AG04449 (cell line): ENCODE results near the gene PAPSS1.
"Not testable (repeated sequence)": the region's sequence is repeated elsewhere in the genome, so short reads cannot be mapped to it uniquely, and the experiment has no call there.

Source experiments
- CTCF ChIA-PET: fragments of 350-600 bp; formaldehyde crosslinking; extraction: SDS; loops from one replicate; lab custom pipeline; 2021; ENCODE audit warnings: antibody characterized with exemption; lab: Yijun Ruan, JAX
- POLR2A ChIA-PET: fragments of 400-600, 350-600 bp; formaldehyde crosslinking; extraction: SDS; loops from one replicate; lab custom pipeline; 2020; ENCODE audit warnings: antibody characterized with exemption, inconsistent platforms; lab: Yijun Ruan, JAX
- DNase-seq: peaks from one replicate; pipeline ENCODE4 v3.0.0-alpha.2; 2010; ENCODE audit warnings: low read depth, low spot score
- H3K4me3 ChIP-seq: 2 replicates; pipeline ENCODE4 v1.5.1; 2011; ENCODE audit warnings: low read depth, mild to moderate bottlenecking, control low read depth, low read length
- CTCF ChIP-seq: IDR thresholded peaks from one replicate; pipeline ENCODE4 v1.5.1; 2011; ENCODE audit warnings: mild to moderate bottlenecking, moderate library complexity, low read length, control low read depth, inconsistent platforms; ENCODE audit not compliant: insufficient read depth; ENCODE audit errors: missing control alignments

Gene PAPSS1

GRCh38 chr4:107734120-107734519 lies 14.1 kb upstream of the PAPSS1 start:
- H3K4me3 ChIP-seq: no peak overlapping the region
- ChIA-PET POLR2A (no interaction called here), CTCF (interaction anchor here (0.9 to 4.5 kb wide), 10 partner anchors 9 to 691 kb away, joined by 3 to 42 read pairs (median 5); partner anchors contain the start of gene PAPSS1)
- peak; percentile 34 for TF ChIP-seq CTCF
- DNase-seq: no peak

GRCh38 chr4:107733431-107733925 lies 13.4 kb upstream of the PAPSS1 start:
- no peak overlapping the region for H3K4me3 ChIP-seq
- DNase-seq: no peak
- no peak for TF ChIP-seq CTCF
- ChIA-PET CTCF (interaction anchor here (0.9 to 4.5 kb wide), 5 partner anchors 10 to 24 kb away, joined by 3 to 36 read pairs (median 7); partner anchors contain the start of gene PAPSS1), POLR2A (no interaction called here)

- POLR2A ChIA-PET, DNase-seq, CTCF ChIA-PET, H3K4me3 ChIP-seq: not testable (repeated sequence)
Measured at GRCh38 chr4:107729050-107729449, 9.0 kb upstream of the PAPSS1 start.

GRCh38 chr4:107726131-107726925 lies 6.3 kb upstream of the PAPSS1 start:
- POLR2A ChIA-PET, DNase-seq, H3K4me3 ChIP-seq: not testable (repeated sequence)
- CTCF ChIA-PET: interaction anchor here (2.8 kb wide), 1 partner anchor 10 kb away, joined by 26 read pairs; no protein-coding TSS in a partner anchor

GRCh38 chr4:107725281-107725859 lies 5.3 kb upstream of the PAPSS1 start:
- no peak overlapping the region for H3K4me3 ChIP-seq
- no peak for TF ChIP-seq CTCF
- POLR2A ChIA-PET: no interaction called here
- DNase-seq: no peak
- CTCF ChIA-PET: no interaction called here

- DNase-seq, POLR2A ChIA-PET, CTCF ChIA-PET, H3K4me3 ChIP-seq: not testable (repeated sequence)
Measured at GRCh38 chr4:107723331-107723730, 3.3 kb upstream of the PAPSS1 start.

GRCh38 chr4:107721436-107722100 lies 1.5 kb upstream of the PAPSS1 start:
- no peak for TF ChIP-seq CTCF
- ChIA-PET POLR2A (no interaction called here), CTCF (interaction anchor here (0.9 to 3.5 kb wide), 5 partner anchors 11 to 204 kb away, joined by 3 to 42 read pairs (median 6); no protein-coding TSS in a partner anchor)
- DNase-seq: no peak
- H3K4me3 ChIP-seq: no peak overlapping the region; the same call in 1 of the 2 replicates
